Putamen (tissue), 1 donor: ENCODE measurements around the gene SMIM1.
"Not testable (repeated sequence)": the region's sequence is repeated elsewhere in the genome, so short reads cannot be mapped to it uniquely, and the experiment has no call there.

Experiments used
- DNase-seq: peaks from one replicate; pipeline ENCODE4 v3.0.0-alpha.2; 2016; ENCODE audit warnings: low spot score

The SMIM1 gene

DNA sequence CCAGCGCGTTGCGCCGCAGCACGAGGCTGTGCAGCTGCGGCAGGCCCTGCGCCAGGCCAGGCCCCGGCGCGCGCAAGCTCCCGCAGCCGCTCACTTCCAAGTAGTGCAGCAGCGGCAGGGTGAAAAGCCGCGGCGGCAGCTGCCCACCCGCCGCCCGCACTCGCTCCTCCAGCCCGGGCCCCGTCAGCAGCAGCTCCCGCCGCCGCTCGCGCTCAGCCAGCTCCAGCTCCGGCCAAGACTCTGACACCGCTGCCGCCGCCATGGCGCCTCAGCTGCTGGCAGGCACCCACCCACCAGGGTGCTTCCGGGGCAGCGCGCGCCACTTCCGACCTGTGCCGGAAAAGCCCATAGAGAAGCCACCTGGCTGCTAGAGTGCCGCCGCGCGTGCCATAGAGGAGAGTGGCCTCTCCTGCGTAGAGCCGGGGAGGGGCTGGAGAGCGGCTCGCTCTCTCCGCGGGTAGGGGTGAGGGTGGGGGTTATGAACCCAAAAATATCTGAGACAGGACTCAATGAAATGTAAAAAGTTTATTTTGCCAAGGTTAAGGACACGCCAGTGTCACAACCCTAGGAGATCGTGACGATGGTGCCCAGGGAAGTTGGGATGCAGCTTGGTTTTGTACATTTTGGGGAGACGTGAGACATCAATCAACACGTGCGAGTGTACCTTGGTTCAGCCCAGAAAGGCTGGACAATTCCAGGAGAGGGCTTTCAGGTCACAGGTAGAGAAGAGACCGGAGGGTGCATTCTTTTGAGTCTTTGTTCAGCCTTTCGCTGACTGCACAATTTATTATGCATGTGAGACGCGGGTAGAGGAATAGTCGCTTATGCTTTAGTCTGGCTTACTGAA lies 23.9 kb downstream of the SMIM1 start, which contains the start of gene LRRC47:
Gene LRRC47, minus strand, starts transcription at position 284 of the 847 bp plus-strand sequence. Its CDS starts 22 bp downstream, at position 262.
- DNase-seq = peak; percentile 94

GRCh38 chr1:3799976-3800685 lies 27.6 kb downstream of the SMIM1 start:
- no peak for DNase-seq

- not testable (repeated sequence) for DNase-seq
Measured at GRCh38 chr1:3800795-3801194, 28.2 kb downstream of the SMIM1 start.

GRCh38 chr1:3803905-3804626 lies 31.5 kb downstream of the SMIM1 start:
- no peak for DNase-seq

DNA sequence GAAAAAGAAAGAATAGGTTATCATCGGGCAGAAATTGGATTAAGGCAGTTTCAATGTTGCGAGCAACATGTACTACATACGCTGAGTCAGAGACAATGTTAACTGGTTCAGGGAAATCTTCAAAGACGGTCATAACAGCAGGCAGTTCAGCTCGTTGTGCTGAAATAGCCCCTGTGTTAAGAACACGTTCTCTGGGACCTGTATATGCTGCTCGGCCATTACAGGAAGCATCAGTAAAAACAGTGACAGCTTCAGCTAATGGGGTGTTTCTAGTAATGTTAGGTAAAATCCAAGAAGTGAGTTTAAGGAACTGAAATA lies 32.0 kb downstream of the SMIM1 start:
- DNase-seq = not testable (repeated sequence)

DNA sequence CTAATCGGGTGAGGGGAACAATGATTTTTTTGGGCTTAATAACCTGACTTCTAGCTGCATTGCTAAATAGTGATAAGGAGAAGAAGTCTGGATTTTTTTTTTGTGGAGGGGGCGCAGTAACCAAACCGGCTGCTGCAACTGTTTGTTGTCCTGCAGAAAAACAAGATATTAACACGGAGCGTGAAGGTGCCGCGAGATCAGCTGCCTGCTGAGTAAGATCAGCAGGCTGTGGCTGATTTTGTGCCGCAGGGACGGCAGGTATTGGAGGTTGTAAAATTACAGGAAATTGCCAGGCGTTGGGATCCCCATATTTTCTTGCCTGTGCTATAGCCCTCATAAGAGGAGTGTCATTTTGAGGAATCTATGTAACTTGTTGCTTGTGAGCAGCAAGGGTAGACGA lies 32.5 kb downstream of the SMIM1 start:
- DNase-seq = no peak

DNA sequence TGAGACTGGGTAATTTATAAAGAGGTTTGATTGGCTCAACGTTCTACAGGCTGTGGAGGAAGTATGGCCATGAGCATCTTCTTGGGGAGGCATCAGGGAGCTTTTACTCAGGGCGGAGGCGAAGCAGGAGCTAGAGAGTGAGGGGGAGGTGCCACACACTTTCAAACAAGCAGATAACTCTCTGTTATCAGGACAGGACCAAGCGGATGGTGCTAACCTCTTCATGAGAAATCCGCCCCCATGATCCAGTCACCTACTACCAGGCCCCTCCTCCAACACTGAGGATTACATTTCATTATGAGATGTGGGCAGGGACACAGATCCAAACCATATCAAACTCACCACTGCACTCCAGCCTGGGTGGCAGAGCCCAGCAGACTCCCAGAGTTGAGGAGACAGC lies 35.2 kb downstream of the SMIM1 start:
- DNase-seq = no peak

GRCh38 chr1:3809680-3810079 lies 37.1 kb downstream of the SMIM1 start:
- no peak for DNase-seq

GRCh38 chr1:3810149-3810761 lies 37.7 kb downstream of the SMIM1 start:
- DNase-seq = not testable (repeated sequence)

DNA sequence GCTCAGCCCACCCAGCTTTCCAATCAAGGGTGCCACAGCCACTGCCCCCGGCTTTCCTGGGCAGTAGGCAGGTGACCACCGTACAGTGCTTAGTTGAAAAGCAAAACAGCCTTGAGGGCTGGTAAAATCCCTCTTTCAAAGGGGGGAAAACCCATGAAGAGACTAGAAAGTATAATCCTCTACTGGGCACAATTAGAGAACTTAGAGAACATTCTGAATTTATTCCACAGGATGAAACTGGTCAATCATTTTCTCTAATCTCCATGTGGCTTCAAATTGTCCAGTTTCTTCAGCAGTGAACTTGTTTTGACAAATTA lies 39.0 kb downstream of the SMIM1 start:
- no peak for DNase-seq

DNA sequence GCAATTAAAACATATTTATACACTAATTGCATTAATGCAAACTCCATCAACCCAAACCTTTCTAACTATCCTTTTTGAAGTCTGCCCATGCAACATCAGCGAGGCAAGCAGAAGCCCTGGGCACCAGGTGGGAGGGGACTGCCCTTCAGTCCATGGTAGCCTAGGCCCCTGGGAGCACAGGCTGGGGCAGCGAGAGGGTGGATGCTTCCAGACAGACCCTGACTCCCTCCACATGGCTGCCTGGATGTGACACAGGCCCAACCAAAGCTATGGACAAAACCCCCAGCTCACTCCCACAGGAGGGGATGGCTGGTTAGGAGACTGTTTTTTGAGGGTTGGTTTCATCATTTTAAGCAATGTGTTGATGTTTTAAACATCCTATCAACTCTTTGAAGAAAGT lies 41.5 kb downstream of the SMIM1 start:
- DNase-seq = no peak

- DNase-seq = no peak
Measured at GRCh38 chr1:3814771-3815561, 42.4 kb downstream of the SMIM1 start.

DNA sequence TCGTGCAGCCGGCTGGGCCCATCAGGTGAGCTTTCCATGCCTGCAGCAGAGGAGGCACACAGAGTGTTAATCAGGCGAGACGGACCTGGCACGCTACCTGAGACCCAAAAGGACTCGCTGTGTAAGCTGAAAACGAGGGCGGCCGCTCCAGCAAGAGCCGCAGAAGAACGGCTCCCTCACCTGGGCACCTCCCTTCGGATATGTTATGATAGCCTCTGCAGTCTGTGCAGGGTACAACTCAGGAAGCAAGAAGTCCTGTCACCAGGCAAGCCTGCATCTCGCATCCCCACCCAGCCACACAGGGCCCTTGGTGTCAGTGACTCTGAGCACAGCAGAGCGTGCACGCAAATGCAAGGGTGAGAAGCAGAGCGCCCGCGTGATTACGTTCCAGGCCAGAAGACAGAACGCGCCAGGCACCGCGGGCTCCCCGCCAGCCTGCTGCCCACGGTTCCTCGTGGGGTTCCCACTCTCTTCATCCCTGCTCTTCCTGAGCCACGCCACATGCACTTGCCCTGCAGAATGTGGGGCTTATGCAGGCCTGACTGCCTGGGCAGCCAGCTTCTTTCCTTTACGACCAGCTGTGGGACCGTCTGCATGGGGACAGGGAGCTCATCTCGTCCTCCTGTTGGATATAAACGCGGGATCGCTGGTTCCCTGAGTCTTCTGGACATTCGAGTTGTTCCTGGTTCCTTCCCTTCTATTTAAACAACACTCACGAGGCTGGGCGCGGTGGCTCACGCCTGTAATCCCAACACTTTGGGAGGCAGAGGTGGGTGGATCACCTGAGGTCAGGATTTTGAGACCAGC lies 44.0 kb downstream of the SMIM1 start:
- no peak for DNase-seq

DNA sequence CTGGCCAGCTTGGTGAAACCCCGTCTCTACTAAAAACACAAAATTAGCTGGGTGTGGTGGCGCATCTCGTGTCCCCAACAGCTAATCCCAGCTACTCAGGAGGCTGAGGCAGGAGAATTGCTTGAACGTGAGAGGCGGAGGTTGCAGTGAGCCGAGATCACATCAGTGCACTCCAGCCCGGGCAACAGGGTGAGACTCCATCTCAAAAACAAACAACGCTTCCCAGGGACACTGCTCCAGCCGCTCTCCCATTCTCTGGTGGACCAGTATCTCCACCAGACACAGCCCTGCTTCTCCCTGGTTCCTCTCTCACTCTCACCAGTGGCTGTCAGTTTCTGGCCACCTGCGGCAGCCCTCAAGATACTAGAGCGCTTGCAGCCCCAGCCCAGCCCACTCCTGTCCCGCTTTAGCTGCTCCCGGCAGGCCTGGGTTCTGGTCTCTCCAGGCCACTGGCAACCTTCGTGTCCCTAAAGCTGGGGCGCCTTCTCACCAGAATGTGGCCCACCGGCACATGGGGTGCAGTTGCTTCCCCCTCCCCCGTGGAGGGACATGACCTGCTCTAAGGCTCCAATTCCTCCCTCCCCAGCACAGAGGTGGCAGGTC lies 44.7 kb downstream of the SMIM1 start:
- DNase-seq = no peak

DNA sequence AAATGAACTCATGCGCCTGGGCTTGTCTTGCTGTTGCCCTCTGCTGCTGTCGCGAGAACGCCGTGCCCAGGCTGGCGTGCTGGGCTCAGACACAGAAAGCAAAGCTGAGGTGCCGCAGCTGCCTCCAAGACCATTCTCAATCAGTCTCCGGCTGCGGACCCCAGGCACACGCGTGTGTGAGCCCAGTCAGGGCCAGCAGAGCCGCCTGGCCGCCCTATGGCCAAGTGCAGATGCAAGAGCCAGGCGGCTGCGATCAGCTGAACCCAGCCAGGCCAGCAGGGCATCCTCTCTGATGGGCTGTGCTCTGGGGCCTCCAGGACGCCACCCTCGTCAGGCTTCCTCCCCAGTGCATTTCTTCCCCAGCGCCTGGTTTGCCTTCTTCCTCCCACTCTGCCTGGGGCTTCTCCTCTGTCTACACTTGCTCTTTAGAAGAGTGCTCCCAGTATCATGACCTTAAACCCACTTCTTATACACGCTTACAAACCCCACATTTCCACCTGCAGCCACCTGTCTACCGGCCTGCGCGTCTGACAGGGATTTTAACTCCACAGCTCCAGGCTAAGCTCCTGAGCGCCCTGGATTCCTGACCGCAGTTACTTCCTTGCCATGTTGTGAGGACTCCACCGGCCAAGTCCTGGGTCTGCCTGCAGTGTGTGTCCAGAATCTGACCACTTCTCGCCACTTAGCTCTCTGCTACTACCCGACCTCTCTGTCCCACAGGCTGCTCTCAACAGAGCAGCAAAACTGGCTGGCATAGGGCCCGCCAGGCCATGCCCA lies 45.5 kb downstream of the SMIM1 start:
- no peak for DNase-seq

GRCh38 chr1:3819771-3820200 lies 47.2 kb downstream of the SMIM1 start:
- no peak for DNase-seq

DNA sequence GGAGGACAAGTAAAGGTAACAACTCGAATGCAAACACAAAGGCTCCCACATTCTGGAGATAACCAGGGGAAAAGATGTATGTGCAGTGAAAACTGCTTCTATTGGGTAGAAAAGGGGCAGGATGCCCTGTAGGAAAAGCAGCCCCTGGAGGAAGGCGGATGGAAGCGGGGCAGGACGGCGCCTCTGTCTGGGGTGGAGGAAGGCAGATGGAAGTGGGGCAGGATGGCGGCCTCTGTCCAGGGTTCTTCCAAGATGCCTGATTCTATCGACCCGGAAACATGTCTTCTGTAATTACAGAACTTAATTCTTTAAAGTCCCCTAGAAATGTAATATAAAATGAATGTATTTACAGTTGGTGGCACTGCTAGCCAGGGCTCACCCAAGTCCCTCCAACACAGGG lies 47.8 kb downstream of the SMIM1 start:
- DNase-seq = no peak

DNA sequence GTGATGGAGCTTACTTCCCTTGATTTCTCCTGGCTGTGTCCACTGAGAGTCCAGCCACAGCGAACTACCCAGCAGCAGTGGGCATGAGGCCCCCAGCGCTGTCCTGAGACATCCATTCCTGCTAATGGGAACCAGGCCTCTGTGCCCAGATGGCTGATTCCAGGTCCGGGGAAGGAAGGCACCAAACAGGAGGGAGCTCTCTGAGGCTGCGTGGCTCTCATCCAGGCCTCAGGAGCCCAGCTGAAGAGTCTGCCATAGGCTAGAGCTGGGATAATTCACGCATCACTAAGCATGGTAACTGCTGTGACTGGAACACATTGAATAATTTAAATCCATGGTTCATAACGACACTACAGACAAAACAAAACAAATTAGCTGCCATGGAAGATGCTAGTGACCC lies 48.5 kb downstream of the SMIM1 start:
- no peak for DNase-seq

GRCh38 chr1:3821447-3821846 lies 48.9 kb downstream of the SMIM1 start:
- no peak for DNase-seq

DNA sequence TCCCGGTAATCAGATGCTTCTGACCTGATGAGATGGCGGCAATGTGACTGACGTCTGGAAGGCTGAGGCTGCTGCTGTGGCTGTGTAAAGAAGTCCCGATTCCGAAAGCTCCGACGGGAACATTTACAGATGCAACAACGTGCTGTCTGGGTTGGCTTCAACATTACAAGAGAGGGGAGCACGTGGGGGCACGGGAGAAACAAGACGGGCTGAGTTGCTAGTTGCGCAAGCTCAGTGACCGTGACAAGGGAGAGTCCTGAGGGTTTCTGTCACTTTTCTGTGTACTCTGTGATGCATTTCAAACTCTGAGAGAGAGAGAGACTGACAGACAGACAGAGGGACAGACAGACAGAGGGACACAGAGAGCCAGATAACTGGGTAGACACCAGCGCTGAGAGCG lies 49.4 kb downstream of the SMIM1 start:
- no peak for DNase-seq
